Ishikawa (cell line): ENCODE measurements around the gene STRA6.

Experiments
- CEBPB ChIP-seq: IDR thresholded peaks from 2 replicates; pipeline ENCODE4 v1.6.1; 2012
- CREB1 ChIP-seq: IDR thresholded peaks from 2 replicates; pipeline ENCODE4 v1.6.1; 2012; ENCODE audit warnings: low read depth
- EGR1 ChIP-seq: IDR thresholded peaks from 2 replicates; pipeline ENCODE4 v1.6.1; 2012
- EP300 ChIP-seq: IDR thresholded peaks from 2 replicates; pipeline ENCODE4 v1.6.1; 2012; ENCODE audit warnings: borderline replicate concordance
- FOXM1 ChIP-seq: IDR thresholded peaks from 2 replicates; pipeline ENCODE4 v1.6.1; 2012; ENCODE audit warnings: low read depth, borderline replicate concordance
- MAX ChIP-seq: IDR thresholded peaks from 2 replicates; pipeline ENCODE4 v1.6.1; 2012
- RAD21 ChIP-seq: IDR thresholded peaks from 2 replicates; pipeline ENCODE4 v1.6.1; 2012; ENCODE audit warnings: low read depth
- REST ChIP-seq: IDR thresholded peaks from 2 replicates; pipeline ENCODE4 v1.6.1; 2012; ENCODE audit warnings: low read depth, mild to moderate bottlenecking
- TAF1 ChIP-seq: IDR thresholded peaks from 2 replicates; pipeline ENCODE4 v1.6.1; 2012; ENCODE audit warnings: low read depth, mild to moderate bottlenecking
- YY1 ChIP-seq: IDR thresholded peaks from 2 replicates; pipeline ENCODE4 v1.6.1; 2012; ENCODE audit warnings: low read depth
- ZBTB7A ChIP-seq: IDR thresholded peaks from 2 replicates; pipeline ENCODE4 v1.6.1; 2012; ENCODE audit warnings: low read depth

- TF ChIP-seq YY1 (no peak), EP300 (no peak), CEBPB (no peak), TAF1 (no peak), REST (no peak), MAX (no peak), CREB1 (no peak), FOXM1 (no peak), ZBTB7A (no peak), EGR1 (no peak), RAD21 (no peak)
Observed at GRCh38 chr15:74194572-74195559, 7.7 kb downstream of the STRA6 start.
